ENCODE measurements around the gene DLGAP1. TPM values are rescaled to one million over a fixed set of nuclear protein-coding genes. Genes with fewer than 3 reads are reported as not detected.
A peak's percentile ranks its signal among the peaks of the same experiment; 100 is the strongest.

DLGAP1 gene
- total RNA-seq, 1 donor from 2014 or later = 18.5 TPM

DNA sequence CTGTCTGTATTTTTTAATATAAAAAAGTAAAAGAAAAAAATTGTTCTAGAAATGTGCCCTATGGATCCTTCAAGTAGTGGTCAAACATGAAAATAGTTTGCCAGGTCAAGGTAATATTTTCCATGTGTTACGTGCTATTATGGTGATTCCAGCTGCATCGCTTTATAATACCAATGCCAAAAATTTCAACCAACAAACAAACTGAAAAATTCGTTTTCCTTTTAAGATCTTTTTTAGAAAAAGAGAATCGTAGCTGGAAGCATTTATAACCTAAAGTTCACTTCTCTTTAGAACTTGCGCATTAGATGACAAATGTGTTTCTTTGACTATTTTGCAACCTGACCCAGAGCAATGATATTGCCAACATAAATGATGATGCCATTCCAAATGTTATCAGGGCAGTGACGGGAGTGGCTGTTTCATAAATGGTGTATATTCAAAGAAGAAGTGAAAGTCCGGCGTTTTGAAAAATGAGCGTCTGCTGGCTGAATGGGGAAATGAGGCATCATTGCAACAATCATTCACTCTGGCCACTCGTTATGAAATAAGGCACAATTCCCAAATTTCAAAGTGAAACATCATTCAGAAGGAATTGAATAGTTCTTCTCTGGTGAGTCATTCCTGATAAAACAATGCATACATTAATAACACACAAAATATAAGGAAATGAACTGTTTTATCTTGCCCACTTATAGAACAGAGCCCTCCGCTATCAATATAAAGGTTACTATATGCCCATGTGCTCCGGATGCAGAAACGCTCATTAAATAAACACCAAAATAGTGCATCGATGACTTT is 707.7 kb downstream of the DLGAP1 start:
- Mint-ChIP-seq H3K36me3 (no peaks in the 10 kb centered on the region), H3K4me3 (no peak overlapping the region), H3K27me3 (ENCODE audit: insufficient read depth, low read depth) (no peaks in the 10 kb centered on the region), H3K27ac (no peak overlapping the region), H3K4me1 (no peaks in the 10 kb centered on the region), H3K9me3 (peaks cover 2% of the 10 kb centered on the region)
- Histone ChIP-seq H3K27me3 (no peaks in the 10 kb centered on the region), H3K4me2 (no peak overlapping the region), H4K20me1 (ENCODE audit: low read depth) (no peaks in the 10 kb centered on the region), H3K9ac (no peak overlapping the region), H3K9me3 (ENCODE audit: low read depth) (no peaks in the 10 kb centered on the region), H3F3A (ENCODE audit: low read depth) (no peaks in the 10 kb centered on the region), H3K4me1 (no peaks in the 10 kb centered on the region), H3K36me3 (no peaks in the 10 kb centered on the region), H3K79me2 (ENCODE audit: low read depth) (no peaks in the 10 kb centered on the region), H3K4me3 (no peak overlapping the region), H3K27ac (no peak overlapping the region), H2AFZ (replicated peaks) (no peak overlapping the region)
- no peak for DNase-seq (ENCODE audit: low spot score)
- no peak for TF ChIP-seq EZH2phosphoT487 (IDR thresholded peaks at IDR 0.05)
- TF ChIP-seq EZH2 (IDR thresholded peaks at IDR 0.05) = no peak
- TF ChIP-seq, protein P1, sequence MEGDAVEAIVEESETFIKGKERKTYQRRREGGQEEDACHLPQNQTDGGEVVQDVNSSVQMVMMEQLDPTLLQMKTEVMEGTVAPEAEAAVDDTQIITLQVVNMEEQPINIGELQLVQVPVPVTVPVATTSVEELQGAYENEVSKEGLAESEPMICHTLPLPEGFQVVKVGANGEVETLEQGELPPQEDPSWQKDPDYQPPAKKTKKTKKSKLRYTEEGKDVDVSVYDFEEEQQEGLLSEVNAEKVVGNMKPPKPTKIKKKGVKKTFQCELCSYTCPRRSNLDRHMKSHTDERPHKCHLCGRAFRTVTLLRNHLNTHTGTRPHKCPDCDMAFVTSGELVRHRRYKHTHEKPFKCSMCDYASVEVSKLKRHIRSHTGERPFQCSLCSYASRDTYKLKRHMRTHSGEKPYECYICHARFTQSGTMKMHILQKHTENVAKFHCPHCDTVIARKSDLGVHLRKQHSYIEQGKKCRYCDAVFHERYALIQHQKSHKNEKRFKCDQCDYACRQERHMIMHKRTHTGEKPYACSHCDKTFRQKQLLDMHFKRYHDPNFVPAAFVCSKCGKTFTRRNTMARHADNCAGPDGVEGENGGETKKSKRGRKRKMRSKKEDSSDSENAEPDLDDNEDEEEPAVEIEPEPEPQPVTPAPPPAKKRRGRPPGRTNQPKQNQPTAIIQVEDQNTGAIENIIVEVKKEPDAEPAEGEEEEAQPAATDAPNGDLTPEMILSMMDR (IDR thresholded peaks at IDR 0.05) = no peak

DNA sequence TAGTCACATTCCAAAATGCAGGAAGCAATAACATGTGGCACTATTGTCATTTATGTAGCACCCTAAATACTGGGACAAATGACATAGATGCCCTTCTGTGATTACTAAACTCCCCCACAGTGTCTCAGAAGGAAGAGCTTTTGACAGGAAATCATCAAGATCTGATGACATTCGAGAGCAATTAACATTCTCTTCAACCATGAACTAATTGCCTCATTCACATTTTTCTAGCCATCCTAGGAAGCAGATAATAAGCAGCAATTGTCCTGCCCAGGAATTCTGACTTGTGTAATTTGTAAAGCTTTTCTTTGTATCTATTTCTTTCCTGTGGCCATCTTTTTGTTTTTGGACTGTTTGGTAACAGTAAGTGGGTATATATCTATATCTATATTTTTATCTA is 712.6 kb downstream of the DLGAP1 start:
- no peak for DNase-seq (ENCODE audit: low spot score)
- Mint-ChIP-seq H3K9me3 (peaks cover 6% of the 10 kb centered on the region), H3K36me3 (peaks cover 10% of the 10 kb centered on the region), H3K27ac (no peak overlapping the region), H3K27me3 (ENCODE audit: insufficient read depth, low read depth) (peaks cover 3% of the 10 kb centered on the region), H3K4me3 (no peak overlapping the region), H3K4me1 (no peaks in the 10 kb centered on the region)
- H3F3A ChIP-seq (ENCODE audit: low read depth) = no peaks in the 10 kb centered on the region
- no peaks in the 10 kb centered on the region for H3K36me3 ChIP-seq
- H3K27ac ChIP-seq = no peak overlapping the region
- no peak overlapping the region for H3K9ac ChIP-seq
- H3K4me2 ChIP-seq = no peak overlapping the region
- H3K9me3 ChIP-seq (ENCODE audit: low read depth) = no peaks in the 10 kb centered on the region
- H3K79me2 ChIP-seq (ENCODE audit: low read depth) = no peaks in the 10 kb centered on the region
- H2AFZ ChIP-seq (replicated peaks) = no peak overlapping the region
- no peaks in the 10 kb centered on the region for H3K4me1 ChIP-seq
- no peaks in the 10 kb centered on the region for H3K27me3 ChIP-seq
- no peaks in the 10 kb centered on the region for H4K20me1 ChIP-seq (ENCODE audit: low read depth)
- no peak overlapping the region for H3K4me3 ChIP-seq
- TF ChIP-seq EZH2 (IDR thresholded peaks at IDR 0.05) = no peak
- TF ChIP-seq, protein P1 (IDR thresholded peaks at IDR 0.05) = no peak
- no peak for TF ChIP-seq EZH2phosphoT487 (IDR thresholded peaks at IDR 0.05)

DNA sequence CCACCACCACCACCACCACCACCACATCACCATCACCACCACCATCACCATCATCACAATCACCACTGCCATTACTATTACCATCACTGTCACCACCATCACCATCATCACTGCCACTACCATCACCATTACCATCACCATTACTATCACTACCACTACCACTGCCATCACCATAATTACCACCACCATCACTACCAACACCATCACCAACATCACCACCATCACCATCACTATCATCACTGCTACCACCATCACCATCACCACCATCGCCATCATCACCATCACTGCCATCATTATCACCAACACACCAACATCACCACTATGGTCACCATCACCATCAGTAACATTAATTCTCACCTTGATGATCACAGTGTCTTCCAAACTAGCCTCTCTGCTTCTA is 713.8 kb downstream of the DLGAP1 start:
- no peak overlapping the region for H3K27ac ChIP-seq
- no peaks in the 10 kb centered on the region for H3K36me3 ChIP-seq
- no peaks in the 10 kb centered on the region for H3K4me1 ChIP-seq
- TF ChIP-seq, protein P1 (IDR thresholded peaks at IDR 0.05) = no peak
- TF ChIP-seq EZH2phosphoT487 (IDR thresholded peaks at IDR 0.05) (no peak), EZH2 (IDR thresholded peaks at IDR 0.05) (no peak)
- peaks cover 10% of the 10 kb centered on the region for H3K36me3 Mint-ChIP-seq
- no peaks in the 10 kb centered on the region for H3F3A ChIP-seq (ENCODE audit: low read depth)
- no peak overlapping the region for H3K9ac ChIP-seq
- H3K4me3 Mint-ChIP-seq = peak overlapping the region; percentile 25
- peaks cover 8% of the 10 kb centered on the region for H3K9me3 Mint-ChIP-seq
- H3K27ac Mint-ChIP-seq = no peak overlapping the region
- no peaks in the 10 kb centered on the region for H3K9me3 ChIP-seq (ENCODE audit: low read depth)
- H3K27me3 ChIP-seq = no peaks in the 10 kb centered on the region
- H3K4me2 ChIP-seq = no peak overlapping the region
- H4K20me1 ChIP-seq (ENCODE audit: low read depth) = no peaks in the 10 kb centered on the region
- H3K79me2 ChIP-seq (ENCODE audit: low read depth) = no peaks in the 10 kb centered on the region
- no peaks in the 10 kb centered on the region for H3K4me1 Mint-ChIP-seq
- no peak overlapping the region for H2AFZ ChIP-seq (replicated peaks)
- peaks cover 3% of the 10 kb centered on the region for H3K27me3 Mint-ChIP-seq (ENCODE audit: insufficient read depth, low read depth)
- no peak overlapping the region for H3K4me3 ChIP-seq
- no peak for DNase-seq (ENCODE audit: low spot score)
